ENCODE measurements around the gene GTSE1.
A peak's percentile ranks its signal among the peaks of the same experiment; 100 is the strongest.
"Not testable (repeated sequence)": the region's sequence is repeated elsewhere in the genome, so short reads cannot be mapped to it uniquely, and the experiment has no call there.

The GTSE1 gene, protein sequence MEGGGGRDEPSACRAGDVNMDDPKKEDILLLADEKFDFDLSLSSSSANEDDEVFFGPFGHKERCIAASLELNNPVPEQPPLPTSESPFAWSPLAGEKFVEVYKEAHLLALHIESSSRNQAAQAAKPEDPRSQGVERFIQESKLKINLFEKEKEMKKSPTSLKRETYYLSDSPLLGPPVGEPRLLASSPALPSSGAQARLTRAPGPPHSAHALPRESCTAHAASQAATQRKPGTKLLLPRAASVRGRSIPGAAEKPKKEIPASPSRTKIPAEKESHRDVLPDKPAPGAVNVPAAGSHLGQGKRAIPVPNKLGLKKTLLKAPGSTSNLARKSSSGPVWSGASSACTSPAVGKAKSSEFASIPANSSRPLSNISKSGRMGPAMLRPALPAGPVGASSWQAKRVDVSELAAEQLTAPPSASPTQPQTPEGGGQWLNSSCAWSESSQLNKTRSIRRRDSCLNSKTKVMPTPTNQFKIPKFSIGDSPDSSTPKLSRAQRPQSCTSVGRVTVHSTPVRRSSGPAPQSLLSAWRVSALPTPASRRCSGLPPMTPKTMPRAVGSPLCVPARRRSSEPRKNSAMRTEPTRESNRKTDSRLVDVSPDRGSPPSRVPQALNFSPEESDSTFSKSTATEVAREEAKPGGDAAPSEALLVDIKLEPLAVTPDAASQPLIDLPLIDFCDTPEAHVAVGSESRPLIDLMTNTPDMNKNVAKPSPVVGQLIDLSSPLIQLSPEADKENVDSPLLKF

DNA sequence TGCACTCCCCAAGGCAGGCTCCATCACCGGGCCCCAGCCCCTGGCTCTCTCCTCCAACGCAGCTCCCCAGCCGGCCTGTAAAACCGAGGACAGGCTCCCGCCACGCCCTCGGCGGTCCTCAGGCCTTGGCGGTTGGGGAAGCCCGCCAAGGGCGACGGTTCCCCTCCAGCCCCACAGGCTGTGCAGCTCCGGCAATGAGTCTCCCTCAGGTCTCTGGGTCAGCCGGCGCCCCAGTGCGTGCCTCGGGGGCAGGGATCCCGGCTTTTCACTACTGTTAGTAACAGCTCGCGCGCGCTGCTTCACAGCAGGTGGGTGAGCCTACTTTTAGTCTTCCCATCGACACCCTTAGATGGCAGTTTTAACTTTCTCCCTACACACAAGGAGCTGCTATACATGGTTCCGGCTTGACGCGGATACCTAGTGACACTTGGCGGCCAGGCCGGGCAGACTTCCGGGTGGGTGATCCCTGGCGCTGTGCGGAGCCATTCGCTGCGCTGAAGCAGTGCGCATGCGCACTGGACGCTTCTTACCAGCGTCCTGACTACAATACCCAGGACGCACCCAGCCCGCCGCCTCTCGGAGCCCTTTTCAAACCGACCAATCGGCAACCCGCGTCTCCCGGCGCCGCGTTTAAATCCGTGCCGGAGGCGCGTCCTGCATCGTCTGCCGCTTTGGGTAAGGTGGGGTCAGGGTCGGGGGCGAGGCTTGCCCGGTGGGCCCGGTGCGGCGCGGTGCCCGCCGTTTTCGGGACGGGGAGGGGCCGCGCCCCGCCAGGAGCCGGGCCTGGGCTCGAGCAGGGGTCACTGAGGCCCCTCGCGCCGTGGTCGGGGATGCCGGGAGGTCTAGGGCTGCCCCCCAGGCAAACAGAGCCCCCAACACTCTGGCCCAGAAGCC, at the start of gene GTSE1:
Gene GTSE1, plus strand, starts transcription at position 614 of the 894 bp plus-strand sequence. CDS start 531 bp downstream, outside the sequence.
- peak; percentile 92 for DNase-seq (ENCODE audit: low read depth)

DNA sequence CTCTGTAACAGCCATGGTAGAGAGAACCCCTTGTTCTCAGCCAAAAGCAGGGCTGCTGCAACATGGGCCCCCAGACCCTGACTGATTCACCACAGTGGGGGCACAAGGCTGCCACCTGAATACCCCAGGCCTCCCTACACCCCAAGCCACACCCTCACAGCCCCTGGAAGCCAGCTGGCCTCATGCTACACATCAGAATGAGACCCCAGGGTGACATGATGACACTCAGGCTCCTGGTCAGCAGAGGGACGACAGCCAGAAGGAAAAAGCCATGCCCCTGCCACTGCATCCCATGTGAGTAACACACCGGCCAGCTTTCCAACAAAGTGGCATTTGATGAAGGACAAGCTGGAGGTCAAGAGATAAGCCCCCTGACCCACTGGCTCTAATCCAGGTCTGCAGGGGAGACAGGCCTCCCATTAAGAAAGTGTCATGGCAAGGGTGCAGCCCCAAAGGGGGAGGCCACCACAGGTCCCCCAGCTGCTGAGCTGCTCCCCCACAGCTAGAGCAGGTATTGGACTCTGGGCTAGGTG, 49.2 kb upstream of the GTSE1 start:
- DNase-seq (ENCODE audit: low read depth) = no peak

DNA sequence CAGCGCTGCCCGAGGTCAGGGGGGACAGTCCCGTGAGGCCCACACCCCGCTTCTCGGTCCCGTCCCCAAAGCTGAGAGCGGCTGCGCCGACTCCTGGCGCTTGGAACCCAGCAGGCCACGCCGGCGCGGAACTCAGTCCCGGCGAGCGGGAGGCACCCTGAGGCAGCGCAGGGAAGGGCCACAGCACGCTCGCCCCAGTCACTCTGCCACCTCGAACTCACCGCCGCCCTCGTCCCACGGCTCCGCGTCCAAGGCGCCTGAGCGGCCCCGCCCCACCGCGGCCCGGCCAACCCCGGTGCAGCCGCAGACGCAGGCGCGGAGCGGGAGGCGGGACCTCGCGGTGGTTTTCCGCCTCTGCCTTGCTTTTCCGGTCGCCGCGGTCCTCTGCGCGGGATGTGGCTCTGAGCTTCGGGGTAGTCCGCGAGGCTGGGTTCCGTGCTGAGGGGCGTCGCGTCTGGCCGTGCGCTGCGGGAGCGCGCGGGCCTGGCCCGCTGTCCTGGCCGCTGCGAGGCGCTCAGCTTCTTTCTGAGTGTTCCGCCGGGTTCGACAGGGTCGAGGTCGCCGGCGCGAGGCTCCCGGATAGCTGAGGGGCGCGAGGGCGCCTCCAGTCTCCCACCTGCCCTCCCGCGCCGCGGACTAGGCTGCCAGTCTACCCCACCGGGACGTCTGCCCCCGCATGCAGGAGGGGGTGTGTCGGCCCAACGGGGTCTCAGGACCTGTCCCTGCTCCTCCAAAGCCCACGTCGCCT, 46.5 kb upstream of the GTSE1 start, which contains the start of gene CDPF1:
Gene CDPF1, minus strand, starts transcription at position 259 of the 748 bp plus-strand sequence. CDS start 2,009 bp downstream, outside the sequence.
- DNase-seq (ENCODE audit: low read depth) = peak; percentile 93

DNA sequence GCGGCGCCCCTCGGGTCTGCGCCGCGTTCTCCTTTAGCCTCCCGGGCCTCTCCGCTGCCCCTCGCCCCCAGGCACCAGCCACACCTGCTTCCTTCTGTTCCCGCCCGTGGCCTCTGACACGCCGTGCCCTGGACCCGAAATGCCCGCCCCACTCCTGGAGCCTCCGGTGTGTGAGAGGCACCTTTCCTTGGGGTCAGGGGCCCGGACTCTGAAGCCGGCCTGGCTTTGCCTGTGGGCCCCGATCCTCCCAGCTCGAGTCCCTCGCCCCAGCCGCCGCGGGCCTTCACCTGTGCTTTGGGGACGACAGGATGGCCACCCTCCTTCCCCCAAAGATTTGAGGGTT, 45.9 kb upstream of the GTSE1 start:
- DNase-seq (ENCODE audit: low read depth) = no peak

DNA sequence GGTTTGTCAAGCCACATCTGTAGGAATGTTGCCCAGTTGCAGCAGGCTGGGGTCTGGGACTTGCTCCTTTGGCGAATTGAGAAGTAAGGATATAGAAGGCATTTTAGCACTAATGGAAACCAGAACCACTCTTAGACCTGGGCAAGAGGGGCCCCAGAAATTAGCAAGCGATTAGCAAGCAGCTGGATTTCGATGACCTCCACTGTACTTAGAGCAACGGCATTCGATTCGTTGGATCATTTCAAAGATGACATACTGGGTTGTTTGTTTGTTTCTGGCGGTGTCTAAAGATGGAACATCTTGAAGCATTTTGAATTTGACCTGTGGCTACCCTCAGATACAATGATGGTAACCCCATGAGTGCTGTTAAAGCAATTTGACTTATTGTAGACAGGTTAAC, 45.4 kb upstream of the GTSE1 start:
- no peak for DNase-seq (ENCODE audit: low read depth)

DNA sequence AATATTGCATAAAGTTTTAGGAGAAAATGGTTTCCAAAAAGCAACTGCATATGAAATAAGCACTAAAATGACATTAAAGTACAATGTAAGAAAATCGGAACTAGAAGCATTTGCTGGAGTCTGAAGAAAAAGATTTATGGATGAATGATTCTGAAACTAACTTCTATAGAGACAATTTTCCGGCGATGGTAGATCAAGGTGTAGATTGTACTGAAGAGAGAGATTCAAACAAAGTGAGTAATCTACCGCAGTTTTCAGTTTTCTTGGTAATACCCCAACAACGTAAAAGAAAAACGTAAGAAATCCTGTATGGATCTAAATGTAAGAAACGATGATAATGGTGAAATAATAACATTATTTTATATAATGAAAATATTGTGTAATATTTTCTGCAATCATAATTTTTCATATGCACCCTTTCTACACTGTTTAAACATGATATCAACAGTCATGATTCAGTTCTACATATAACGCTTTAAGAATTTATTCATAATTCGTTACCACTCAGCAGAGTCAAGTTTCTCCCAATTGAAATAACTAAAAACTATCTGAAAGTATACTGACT, 44.8 kb upstream of the GTSE1 start:
- DNase-seq (ENCODE audit: low read depth) = no peak

DNA sequence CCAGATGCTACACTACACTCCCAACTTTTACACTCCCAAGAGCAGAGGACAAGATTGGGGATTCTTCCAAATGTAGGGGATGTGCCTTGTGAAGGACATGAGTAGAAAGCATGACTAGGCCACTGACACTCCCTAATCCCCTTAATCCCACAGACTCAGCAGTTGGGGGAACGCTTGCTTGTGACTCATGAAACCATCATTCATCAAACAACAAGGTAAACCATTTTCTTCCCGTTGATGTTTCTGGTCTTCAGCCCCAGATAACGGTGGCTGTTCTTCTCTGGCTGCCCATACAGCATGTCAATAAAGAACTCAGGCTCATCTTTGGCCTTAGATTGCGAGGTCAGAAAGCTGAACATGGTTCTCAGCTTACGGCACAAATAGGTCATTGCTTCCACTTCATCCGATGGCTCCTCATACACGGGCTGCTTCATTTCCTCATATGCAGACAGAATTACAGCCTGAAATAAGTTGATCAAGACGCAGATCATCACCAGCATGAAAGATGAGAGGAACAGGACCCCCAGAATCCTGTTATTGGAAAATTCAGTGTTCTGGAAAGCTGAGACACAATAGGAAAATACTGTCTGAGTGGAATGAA, 40.2 kb upstream of the GTSE1 start:
- no peak for DNase-seq (ENCODE audit: low read depth)

DNA sequence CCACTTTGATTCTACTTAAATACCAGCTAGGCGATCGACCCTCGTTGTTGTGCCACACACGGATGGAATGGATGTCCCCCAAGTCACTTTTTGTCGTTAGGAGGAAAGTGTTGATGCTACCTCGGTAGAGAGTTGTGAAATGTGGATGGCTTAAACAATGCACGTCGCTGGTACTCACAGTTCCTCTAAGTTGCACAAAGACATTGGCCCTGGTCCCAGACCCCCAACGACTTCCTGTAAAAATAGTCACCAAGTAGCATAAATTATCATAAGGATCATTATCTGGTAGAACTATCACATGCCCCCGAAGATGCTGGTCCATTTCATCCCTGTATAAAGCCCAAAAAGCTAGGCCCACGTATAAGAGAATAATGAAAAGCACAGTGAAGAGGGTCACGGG, 37.3 kb upstream of the GTSE1 start:
- no peak for DNase-seq (ENCODE audit: low read depth)

DNA sequence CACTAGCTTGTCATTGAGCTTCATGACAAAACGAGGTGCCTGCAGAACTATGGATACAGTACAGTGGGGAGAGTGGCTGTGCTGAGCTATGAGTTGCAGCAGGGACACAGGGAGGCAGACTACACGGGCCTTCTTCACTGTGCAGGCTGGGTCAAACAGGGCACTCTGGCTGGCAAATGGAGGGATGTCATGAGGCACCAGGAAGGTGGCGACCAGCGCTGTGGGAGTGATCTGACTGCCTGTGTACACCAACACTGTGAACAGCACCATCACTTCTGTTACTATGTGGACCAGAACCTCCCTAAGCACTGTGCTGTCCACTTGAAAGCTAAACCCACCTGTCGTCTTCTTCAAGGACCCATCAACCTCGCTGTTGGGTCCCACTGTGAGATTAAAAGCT, 36.6 kb upstream of the GTSE1 start:
- DNase-seq (ENCODE audit: low read depth) = no peak

DNA sequence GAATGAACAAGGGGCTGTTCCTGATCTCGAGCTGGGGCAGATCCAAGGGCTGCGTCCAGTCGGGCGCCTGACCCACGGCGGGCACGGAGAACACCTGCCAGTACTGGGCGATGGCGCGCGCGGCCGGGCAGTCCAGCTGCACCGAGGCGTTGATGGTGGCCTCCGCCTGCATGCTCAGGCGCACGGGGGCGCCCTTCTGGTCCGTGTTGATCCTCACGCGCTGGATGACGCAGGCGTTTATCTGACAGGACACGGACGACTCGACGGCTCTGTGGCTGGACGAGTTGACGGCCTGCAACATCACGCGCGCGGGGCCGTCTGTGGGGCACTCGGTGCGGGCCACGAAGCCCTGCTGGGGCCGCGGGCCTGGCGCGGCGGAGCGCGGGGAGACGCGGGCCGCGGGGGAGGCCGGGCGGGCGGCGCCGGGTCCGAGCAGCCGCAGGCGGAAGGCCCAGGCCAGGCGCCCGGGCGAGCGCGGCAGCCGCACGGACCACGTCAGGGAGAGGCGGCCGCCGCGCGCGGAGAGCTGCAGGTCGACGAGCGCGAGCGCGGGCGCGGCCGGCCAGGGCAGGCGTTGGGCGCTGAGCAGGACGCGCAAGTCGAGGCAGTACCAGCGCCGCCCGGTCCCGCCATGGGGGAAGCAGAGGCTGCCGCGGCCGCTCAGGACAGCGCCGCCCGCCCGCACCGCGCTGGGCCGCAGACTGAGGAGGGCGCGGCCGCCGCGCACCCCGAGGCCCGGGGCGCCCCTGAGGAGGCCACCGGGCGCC, 34.0 kb upstream of the GTSE1 start:
- DNase-seq (ENCODE audit: low read depth) = no peak

DNA sequence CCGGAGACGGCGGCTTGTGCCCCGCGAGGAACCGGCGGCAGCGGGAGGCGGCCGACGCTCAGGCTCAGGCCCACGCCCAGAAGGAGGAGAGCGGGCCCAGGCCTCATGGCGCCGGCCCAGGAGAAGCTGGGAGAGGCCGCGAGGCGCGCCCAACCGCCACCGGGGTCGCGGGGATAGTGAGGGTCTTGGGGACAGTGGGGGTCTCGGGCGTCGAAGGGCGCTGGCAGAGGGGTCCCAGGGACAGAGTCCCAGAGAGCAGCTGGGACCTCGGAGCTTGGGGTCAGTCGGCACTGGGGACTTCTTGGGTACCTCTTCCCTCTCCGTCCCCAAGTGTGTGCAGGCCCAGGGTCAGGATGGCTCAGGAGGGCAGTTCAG, 33.5 kb upstream of the GTSE1 start, which contains the start of gene PKDREJ:
Gene PKDREJ, minus strand, starts transcription at position 128 of the 375 bp plus-strand sequence. Its CDS starts 21 bp downstream, at position 107.
- no peak for DNase-seq (ENCODE audit: low read depth)

DNA sequence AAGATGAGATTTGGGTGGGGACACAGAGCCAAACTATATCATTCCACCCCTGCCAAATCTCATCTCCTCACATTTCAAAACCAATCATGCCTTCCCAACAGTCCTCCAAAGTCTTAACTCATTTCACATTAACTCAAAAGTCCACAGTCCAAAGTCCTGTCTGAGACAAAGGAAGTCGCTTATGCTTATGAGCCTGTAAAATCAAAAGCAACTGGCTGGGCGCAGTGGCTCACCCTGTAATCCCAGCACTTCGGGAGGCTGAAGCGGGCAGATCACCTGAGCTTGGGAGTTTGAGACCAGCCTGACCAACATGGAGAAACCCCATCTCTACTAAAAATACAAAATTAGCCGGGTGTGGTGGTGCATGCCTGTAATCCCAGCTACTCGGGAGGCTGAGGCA, 32.1 kb upstream of the GTSE1 start:
- not testable (repeated sequence) for DNase-seq (ENCODE audit: low read depth)

DNA sequence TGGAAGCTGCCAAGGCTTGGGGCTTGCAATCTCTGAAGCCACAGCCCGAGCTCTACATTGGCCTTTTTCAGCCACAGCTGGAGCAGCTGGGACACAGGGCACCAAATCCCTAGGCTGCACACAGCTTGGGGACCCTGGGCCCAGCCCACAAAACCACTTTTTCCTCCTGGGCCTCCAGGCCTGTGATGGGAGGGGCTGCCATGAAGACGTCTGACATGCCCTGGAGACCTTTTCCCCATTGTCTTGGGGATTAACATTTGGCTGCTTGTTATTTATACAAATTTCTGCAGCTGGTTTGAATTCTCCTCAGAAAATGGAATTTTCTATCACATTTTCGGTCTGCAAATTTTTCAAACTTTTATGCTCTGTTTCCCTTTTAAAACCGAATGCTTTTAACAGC, 31.0 kb upstream of the GTSE1 start:
- not testable (repeated sequence) for DNase-seq (ENCODE audit: low read depth)

DNA sequence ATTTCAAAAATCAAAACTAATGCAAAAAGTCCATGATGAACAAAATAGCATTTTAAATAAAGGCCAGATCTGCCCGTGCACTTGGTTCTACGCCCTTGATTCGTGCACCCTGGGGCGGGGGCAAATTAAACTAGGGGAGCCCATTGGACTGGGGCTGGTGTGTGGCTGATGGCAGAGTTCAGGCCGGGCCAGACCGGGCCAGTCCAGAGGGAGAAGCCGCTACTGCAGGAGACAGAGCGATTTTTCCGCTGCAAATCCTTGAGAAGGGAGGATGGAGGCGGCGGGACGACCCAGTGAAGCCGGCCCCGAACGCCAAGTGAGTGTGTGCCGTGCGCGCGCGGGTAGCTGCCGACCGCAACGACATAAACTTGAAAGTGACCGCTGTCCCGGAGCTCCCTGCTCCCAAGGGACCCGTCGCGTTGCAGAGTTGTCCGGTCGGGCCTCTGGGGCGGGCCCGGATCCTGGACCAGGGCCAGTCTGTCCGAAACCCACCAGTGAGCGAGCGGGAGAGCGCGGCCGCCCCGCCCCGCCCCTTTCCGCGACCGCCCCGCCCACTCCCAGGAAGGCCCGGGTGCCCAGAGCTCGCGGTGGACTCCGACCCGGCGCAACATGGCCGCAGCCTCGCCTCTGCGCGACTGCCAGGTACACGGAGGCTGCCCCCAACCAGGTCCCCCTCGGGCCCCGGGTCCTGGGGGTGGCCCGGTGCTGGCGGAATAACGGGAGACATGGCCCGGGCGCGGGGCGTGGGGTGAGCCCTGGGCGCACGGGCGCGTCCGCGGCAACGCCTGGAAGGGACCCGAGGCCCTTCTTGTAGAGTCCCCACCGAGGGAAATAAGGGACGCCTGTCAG, 29.0 kb upstream of the GTSE1 start, which contains the start of gene TTC38:
Gene TTC38, plus strand, starts transcription at position 578 of the 849 bp plus-strand sequence. Its CDS starts 32 bp downstream, at position 610.
- DNase-seq (ENCODE audit: low read depth) = peak; percentile 42

DNA sequence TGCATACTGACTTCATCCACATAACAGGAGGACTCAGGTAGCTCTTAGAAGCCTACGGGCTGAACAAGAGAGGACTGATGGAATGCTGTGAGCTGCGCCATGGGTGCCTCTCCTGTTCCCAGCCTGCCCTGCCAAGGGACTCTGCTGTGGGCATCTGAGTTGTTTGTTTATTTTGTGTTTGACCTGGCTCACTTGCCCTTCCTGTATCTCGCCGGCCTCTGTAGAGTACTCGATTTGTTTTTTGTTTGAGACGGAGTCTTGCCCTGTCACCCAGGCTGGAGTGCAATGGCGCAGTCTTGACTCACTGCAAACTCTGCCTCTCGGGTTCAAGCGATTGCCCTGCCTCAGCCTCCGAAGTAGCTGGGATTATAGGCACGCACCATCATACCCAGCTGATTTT, 27.1 kb upstream of the GTSE1 start:
- DNase-seq (ENCODE audit: low read depth) = no peak

DNA sequence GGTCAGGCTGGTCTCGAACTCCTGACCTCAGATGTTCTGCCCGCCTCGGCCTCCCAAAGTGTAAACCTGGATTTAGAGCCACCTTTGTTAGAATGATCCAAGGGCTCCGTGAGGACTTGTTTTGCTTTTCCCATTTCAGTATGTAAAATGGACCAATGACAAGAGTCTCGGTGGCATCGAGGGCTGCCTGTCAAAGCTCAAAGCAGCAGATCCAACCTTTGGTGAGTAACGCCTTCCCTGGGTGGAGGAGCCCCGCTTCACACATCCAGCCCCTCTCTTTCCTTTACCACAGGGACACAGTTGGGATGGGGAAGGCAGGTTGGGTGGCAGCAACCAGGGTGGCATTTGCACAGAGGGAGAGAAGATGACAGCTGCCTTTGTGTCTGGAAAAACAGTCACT, 24.5 kb upstream of the GTSE1 start:
- no peak for DNase-seq (ENCODE audit: low read depth)

DNA sequence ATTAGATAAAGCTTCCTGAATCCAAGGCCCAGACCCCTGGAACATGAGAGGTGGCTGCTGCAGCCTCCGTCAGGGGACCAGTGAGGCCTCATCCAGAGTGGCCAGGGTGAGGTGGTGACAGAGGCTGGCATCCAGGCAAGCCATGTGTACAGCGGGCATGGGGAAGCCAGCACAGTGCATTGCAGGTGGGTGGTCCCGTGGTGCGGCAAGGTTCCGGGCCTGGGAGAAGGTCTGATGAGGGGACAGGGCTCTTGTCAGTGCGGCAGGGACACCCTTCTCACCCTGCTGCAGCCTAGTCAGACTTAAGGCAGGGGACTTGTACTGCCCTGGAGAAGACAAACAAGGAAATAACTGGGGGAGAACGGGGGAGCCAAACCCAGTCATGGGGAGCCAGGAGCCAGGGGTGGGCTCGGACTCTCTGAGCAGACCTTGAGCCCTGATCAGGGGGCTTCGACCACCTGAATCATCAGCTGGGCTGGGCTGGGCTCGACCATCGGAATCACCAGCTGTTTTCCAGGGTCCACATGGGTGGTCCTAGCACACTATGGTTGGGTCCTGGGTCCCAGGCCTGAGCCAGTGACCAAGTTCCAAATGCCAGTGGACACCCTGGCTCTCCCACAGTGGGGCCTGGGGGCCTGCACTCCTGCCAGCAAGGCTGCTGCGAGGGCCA, 23.8 kb upstream of the GTSE1 start:
- DNase-seq (ENCODE audit: low read depth) = no peak

All from stimulated activated CD8-positive, alpha-beta memory T cell treated with anti-CD3 and anti-CD28 coated beads, Interleukin-12 subunit alpha, Interleukin-12 subunit beta, amount 100 ng/mL, for 4 hours (primary cell).